Natural killer cell (primary cell): Measurements from ENCODE around the gene CFAP77. TPM values are rescaled to one million over a fixed set of nuclear protein-coding genes. Genes with fewer than 3 reads are reported as not detected.

ENCODE experiments used
- ATAC-seq, 3 donors: fragments of 150-1000 bp in 2 of 3; fragments of 200-7000 bp in 1 of 3; cut with Tn5 transposase; 1 replicate in 1 of 3; 2 replicates in 2 of 3; pipeline ENCODE4 v1.10.0; 2021; ENCODE audit warnings: mild to moderate bottlenecking in 2 of 3, moderate library complexity in 2 of 3
- DNase-seq, 2 donors: peaks; one replicate each; pipeline versions ENCODE4 v3.0.0 to v3.0.0-alpha.2; 2013 to 2021; ENCODE audit warnings: mixed read lengths in 1 of 2
- H3K27ac ChIP-seq: one replicate; pipeline ENCODE4 v1.5.1; 2013; ENCODE audit warnings: mild to moderate bottlenecking, low read length
- H3K27me3 ChIP-seq: one replicate; pipeline ENCODE4 v1.6.1; 2013; ENCODE audit warnings: low read length; ENCODE audit not compliant: control insufficient read depth, insufficient read depth
- H3K36me3 ChIP-seq: one replicate; pipeline ENCODE4 v1.6.1; 2013; ENCODE audit warnings: low read length; ENCODE audit not compliant: control insufficient read depth, insufficient read depth
- H3K4me1 ChIP-seq: one replicate; pipeline ENCODE4 v1.6.1; 2013; ENCODE audit warnings: low read length; ENCODE audit not compliant: control insufficient read depth, insufficient read depth
- H3K4me3 ChIP-seq: one replicate; pipeline ENCODE4 v1.5.1; 2013; ENCODE audit warnings: low read length
- H3K9me3 ChIP-seq: one replicate; pipeline ENCODE4 v1.6.1; 2013; ENCODE audit warnings: low read length; ENCODE audit not compliant: control insufficient read depth, insufficient read depth
- H3K27ac Mint-ChIP-seq, 2 donors: one replicate each; pipeline ENCODE4 v1.8.0; 2022; ENCODE audit warnings: mild to moderate bottlenecking in 2 of 2, mixed read lengths in 2 of 2, moderate library complexity in 1 of 2
- H3K27me3 Mint-ChIP-seq, 2 donors: one replicate each; pipeline ENCODE4 v1.8.0; 2022; ENCODE audit warnings: low read depth in 2 of 2, mixed read lengths in 2 of 2
- H3K36me3 Mint-ChIP-seq: one replicate; pipeline ENCODE4 v1.8.0; 2022; ENCODE audit warnings: mixed read lengths
- H3K4me1 Mint-ChIP-seq, 2 donors: one replicate each; pipeline ENCODE4 v1.8.0; 2022; ENCODE audit warnings: mixed read lengths in 2 of 2
- H3K4me3 Mint-ChIP-seq: one replicate; pipeline ENCODE4 v1.8.0; 2022; ENCODE audit warnings: mild to moderate bottlenecking, moderate library complexity, mixed read lengths
- H3K9me3 Mint-ChIP-seq, 2 donors: one replicate each; pipeline ENCODE4 v1.8.0; 2022; ENCODE audit warnings: mixed read lengths in 2 of 2
- CTCF ChIP-seq: fragments of 200-600 bp; IDR thresholded peaks from one replicate; pipeline ENCODE4 v1.8.0; 2022; ENCODE audit warnings: antibody characterized with exemption
- WGBS: methylation state at CpG from one replicate; pipeline ENCODE4 v1.1.7; 2013; ENCODE audit warnings: missing lambda C conversion rate; ENCODE audit not compliant: insufficient coverage; 5-methylcytosine and 5-hydroxymethylcytosine counted together
- intact Hi-C: fragments of 100-400 bp; cut with micrococcal nuclease; formaldehyde crosslinking; loops from one replicate; pipeline ENCODE4 v1.14.2; 2022
- total RNA-seq, 4 donors: library from RNA; stranded (reverse); fragments of 120-200 nt in 1 of 4; gene quantifications; one replicate each; pipeline versions ENCODE4 v1.2.3 to v1.2.4, GENCODE V29; 2013 to 2022

The CFAP77 gene
- total RNA-seq, 3 donors from 2014 or later (not counting 1 experiment from before 2014, with no cell fraction given) = not detected

GRCh38 chr9:132534832-132535231, 124.8 kb downstream of the CFAP77 start:
- no peak for ATAC-seq
- intact Hi-C loops = loop anchor here (1.0 kb wide), 1 partner anchor 40 kb away; no protein-coding TSS in a partner anchor
- Mint-ChIP-seq H3K36me3 (no peaks in the 10 kb centered on the region), H3K4me3 (no peak overlapping the region), H3K27ac (no peak overlapping the region), H3K9me3 (no peaks in the 10 kb centered on the region), H3K4me1 (no peaks in the 10 kb centered on the region), H3K27me3 (peaks cover 20 to 21% of the 10 kb centered on the region in 2 donors)
- peaks cover 4% of the 10 kb centered on the region for H3K4me1 ChIP-seq
- H3K4me3 ChIP-seq = no peak overlapping the region
- H3K27ac ChIP-seq = no peak overlapping the region
- H3K36me3 ChIP-seq = no peaks in the 10 kb centered on the region
- H3K9me3 ChIP-seq = no peaks in the 10 kb centered on the region
- no peak for TF ChIP-seq CTCF
- H3K27me3 ChIP-seq = peaks cover 4% of the 10 kb centered on the region
- no peak for DNase-seq
- WGBS = 94% methylated on average over 2 of the region's 2 CpGs

- Mint-ChIP-seq H3K4me1 (no peaks in the 10 kb centered on the region), H3K27ac (no peak overlapping the region), H3K9me3 (no peaks in the 10 kb centered on the region), H3K36me3 (no peaks in the 10 kb centered on the region), H3K4me3 (no peak overlapping the region), H3K27me3 (peaks cover 12 to 14% of the 10 kb centered on the region in 2 donors)
- Histone ChIP-seq H3K9me3 (no peaks in the 10 kb centered on the region), H3K4me3 (no peak overlapping the region), H3K4me1 (peaks cover 4% of the 10 kb centered on the region), H3K36me3 (no peaks in the 10 kb centered on the region), H3K27ac (no peak overlapping the region), H3K27me3 (peaks cover 4% of the 10 kb centered on the region)
- ATAC-seq (no peak), DNase-seq (no peak)
- 86% methylated on average over 1 of the region's 1 CpG for WGBS
- intact Hi-C loops = no loop called here
- TF ChIP-seq CTCF = no peak
These were observed 126.1 kb downstream of the CFAP77 start for GRCh38 chr9:132536124-132536523.

- ATAC-seq (no peak), DNase-seq (no peak)
- no peak for TF ChIP-seq CTCF
- H3K27me3 ChIP-seq = no peaks in the 10 kb centered on the region
- intact Hi-C loops = no loop called here
- H3K9me3 ChIP-seq = no peaks in the 10 kb centered on the region
- no peak overlapping the region for H3K27ac ChIP-seq
- WGBS = 95% methylated on average over 12 of the region's 12 CpGs
- Mint-ChIP-seq H3K36me3 (no peaks in the 10 kb centered on the region), H3K4me3 (no peak overlapping the region), H3K4me1 (no peaks in the 10 kb centered on the region), H3K27ac (no peak overlapping the region), H3K9me3 (no peaks in the 10 kb centered on the region), H3K27me3 (peaks cover 0 to 5% of the 10 kb centered on the region in 2 donors)
- H3K4me3 ChIP-seq = no peak overlapping the region
- H3K36me3 ChIP-seq = no peaks in the 10 kb centered on the region
- H3K4me1 ChIP-seq = peaks cover 4% of the 10 kb centered on the region
These were observed 127.3 kb downstream of the CFAP77 start for GRCh38 chr9:132537352-132537751.

GRCh38 chr9:132538071-132538470, 128.1 kb downstream of the CFAP77 start:
- no peak overlapping the region for H3K27ac Mint-ChIP-seq
- no peak for DNase-seq

More at GRCh38 chr9:132538071-132538470, 128.1 kb downstream of the CFAP77 start:
- Mint-ChIP-seq H3K4me3 (no peak overlapping the region), H3K27me3 (peaks cover 0 to 5% of the 10 kb centered on the region in 2 donors), H3K9me3 (no peaks in the 10 kb centered on the region), H3K4me1 (no peaks in the 10 kb centered on the region), H3K36me3 (no peaks in the 10 kb centered on the region)
- H3K9me3 ChIP-seq = no peaks in the 10 kb centered on the region
- H3K27me3 ChIP-seq = no peaks in the 10 kb centered on the region
- no peaks in the 10 kb centered on the region for H3K36me3 ChIP-seq
- peaks cover 4% of the 10 kb centered on the region for H3K4me1 ChIP-seq
- intact Hi-C loops = no loop called here
- WGBS = 75% methylated on average over 8 of the region's 8 CpGs
- no peak for ATAC-seq
- no peak for TF ChIP-seq CTCF
- no peak overlapping the region for H3K27ac ChIP-seq
- H3K4me3 ChIP-seq = no peak overlapping the region
